Measurements from ENCODE around the gene CIITA. TPM values are rescaled to one million over a fixed set of nuclear protein-coding genes. Genes with fewer than 3 reads are reported as not detected.

CIITA gene
- total and polyA plus RNA-seq, 9 of the 15 experiments (the other 6 are each of a cell fraction or from before 2014, with no cell fraction given): 0.01 to 0.20 (median 0.11) TPM; not detected in 4

GRCh38 chr16:10972108-10972818 lies 95.3 kb downstream of the CIITA start (continued):
- TF ChIP-seq RREB1 (CRISPR knock-in tag; IDR thresholded peaks at IDR 0.05) (peak; percentile 89), KAT8 (IDR thresholded peaks at IDR 0.05; ENCODE audit: low read depth) (no peak), PHF20 (IDR thresholded peaks at IDR 0.05; ENCODE audit: partially characterized antibody) (peak; percentile 40), SIN3A (IDR thresholded peaks at IDR 0.05; ENCODE audit: borderline replicate concordance in 2 of 2, control insufficient read depth in 1 of 2, low read depth in 2 of 2, low read length in 2 of 2) (no peak), SMARCE1 (IDR thresholded peaks at IDR 0.05) (peak; percentile 99), SP2 (IDR thresholded peaks at IDR 0.05; ENCODE audit: extremely low read depth, low read depth, low read length, poor library complexity, severe bottlenecking) (no peak), KLF13 (tag; IDR thresholded peaks at IDR 0.05; ENCODE audit: borderline replicate concordance, low read depth) (no peak), LEF1 (IDR thresholded peaks at IDR 0.05) (peak; percentile 94), ATF7 (IDR thresholded peaks at IDR 0.05) (peak; percentile 73), MCM7 (IDR thresholded peaks at IDR 0.05) (no peak), ZNF639 (CRISPR knock-in tag; conservative IDR thresholded peaks at IDR 0.05 in 1 of 2, IDR thresholded peaks at IDR 0.05 in 1 of 2) (0 out of 4 replicates have a peak, but pooled peaks of 1 of the 2 experiments have one; percentile 40), CBX3 (IDR thresholded peaks at IDR 0.05; ENCODE audit: borderline replicate concordance in 1 of 2, low read length in 2 of 2) (peak in 1 of 2 experiments; percentile 59; a peak in 1 of 3 replicates), EWSR1 (IDR thresholded peaks at IDR 0.05; ENCODE audit: borderline replicate concordance, low read depth, partially characterized antibody) (no peak), ESRRA (IDR thresholded peaks at IDR 0.05; ENCODE audit: borderline replicate concordance, low read depth) (peak; percentile 80), MAFF (IDR thresholded peaks at IDR 0.05; ENCODE audit: low read length) (no peak), SMAD3 (CRISPR knock-in tag; conservative IDR thresholded peaks at IDR 0.05) (peak; percentile 70; the same call in 1 of the 2 replicates), ETV1 (tag; conservative IDR thresholded peaks at IDR 0.05; ENCODE audit: low read depth) (peak; percentile 37; the same call in 1 of the 2 replicates), TRIM24 (IDR thresholded peaks at IDR 0.05) (peak; percentile 95 to 96)
- TF ChIP-seq, protein P1, sequence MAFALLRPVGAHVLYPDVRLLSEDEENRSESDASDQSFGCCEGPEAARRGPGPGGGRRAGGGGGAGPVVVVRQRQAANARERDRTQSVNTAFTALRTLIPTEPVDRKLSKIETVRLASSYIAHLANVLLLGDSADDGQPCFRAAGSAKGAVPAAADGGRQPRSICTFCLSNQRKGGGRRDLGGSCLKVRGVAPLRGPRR (CRISPR knock-in tag; IDR thresholded peaks at IDR 0.05): no peak
- TF ChIP-seq, protein P2, sequence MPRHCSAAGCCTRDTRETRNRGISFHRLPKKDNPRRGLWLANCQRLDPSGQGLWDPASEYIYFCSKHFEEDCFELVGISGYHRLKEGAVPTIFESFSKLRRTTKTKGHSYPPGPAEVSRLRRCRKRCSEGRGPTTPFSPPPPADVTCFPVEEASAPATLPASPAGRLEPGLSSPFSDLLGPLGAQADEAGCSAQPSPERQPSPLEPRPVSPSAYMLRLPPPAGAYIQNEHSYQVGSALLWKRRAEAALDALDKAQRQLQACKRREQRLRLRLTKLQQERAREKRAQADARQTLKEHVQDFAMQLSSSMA (CRISPR knock-in tag; IDR thresholded peaks at IDR 0.05): no peak
